ENCODE measurements around the gene LRRC32. TPM values are rescaled to one million over a fixed set of nuclear protein-coding genes. Genes with fewer than 3 reads are reported as not detected.
"Not testable (repeated sequence)": the region's sequence is repeated elsewhere in the genome, so short reads cannot be mapped to it uniquely, and the experiment has no call there.

LRRC32 gene
- total RNA-seq, 1 experiment from 2014 or later, result not detected

- CTCF ChIA-PET, result no interaction called here
Observed at GRCh38 chr11:76609736-76610370, 60.7 kb downstream of the LRRC32 start.

DNA sequence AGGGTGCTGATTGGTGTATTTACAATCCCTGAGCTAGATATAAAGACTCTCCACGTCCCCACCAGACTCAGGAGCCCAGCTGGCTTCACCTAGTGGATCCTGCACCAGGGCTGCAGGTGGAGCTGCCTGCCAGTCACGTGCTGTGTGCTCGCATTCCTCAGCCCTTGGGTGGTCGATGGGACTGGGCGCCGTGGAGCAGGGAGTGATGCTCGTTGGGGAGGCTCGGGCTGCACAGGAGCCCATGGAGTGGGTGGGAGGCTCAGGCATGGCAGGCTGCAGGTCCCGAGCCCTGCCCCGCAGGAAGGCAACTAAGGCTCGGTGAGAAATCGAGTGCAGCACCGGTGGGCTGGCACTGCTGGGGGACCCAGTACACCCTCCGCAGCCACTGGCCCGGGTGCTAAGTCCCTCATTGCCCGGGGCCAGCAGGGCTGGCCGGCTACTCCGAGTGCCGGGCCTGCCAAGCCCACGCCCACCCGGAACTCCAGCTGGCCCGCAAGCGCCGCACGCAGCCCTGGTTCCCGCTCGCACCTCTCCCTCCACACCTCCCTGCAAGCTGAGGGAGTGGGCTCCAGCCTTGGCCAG, 61.6 kb downstream of the LRRC32 start:
- DNase-seq; H3K4me1 ChIP-seq (ENCODE audit: insufficient read depth, low read length); H4K20me1 ChIP-seq (ENCODE audit: low read length); H3K9ac ChIP-seq (ENCODE audit: low read length); H3K4me2 ChIP-seq (ENCODE audit: low read length); H3F3A ChIP-seq (ENCODE audit: low read length, unreplicated experiment); H3K4me3 ChIP-seq (ENCODE audit: low read length); POLR2A ChIA-PET (ENCODE audit: unreplicated experiment); H2AFZ ChIP-seq (ENCODE audit: low read length); H3K27me3 ChIP-seq (ENCODE audit: low read length); CTCF ChIA-PET; H3K9me2 ChIP-seq (replicated peaks; ENCODE audit: low read length); H3K27ac ChIP-seq (ENCODE audit: low read length); H3K9me3 ChIP-seq (ENCODE audit: low read length); intact Hi-C loops (cut with micrococcal nuclease); BruUV-seq (replicated peaks); H3K79me2 ChIP-seq (ENCODE audit: low read length); ATAC-seq; H3K36me3 ChIP-seq (ENCODE audit: low read depth, low read length): not testable (repeated sequence)

More at GRCh38 chr11:76609736-76610370, 60.7 kb downstream of the LRRC32 start:
- no TSS peak for BruUV-seq (replicated peaks)
- intact Hi-C loops (cut with micrococcal nuclease), result no loop called here
- Histone ChIP-seq H4K20me1 (ENCODE audit: low read length) (no peaks in the 10 kb centered on the region), H3K9me3 (ENCODE audit: low read length) (no peaks in the 10 kb centered on the region), H3K27ac (ENCODE audit: low read length) (no peak overlapping the region), H3K79me2 (ENCODE audit: low read length) (no peaks in the 10 kb centered on the region), H3K9ac (ENCODE audit: low read length) (no peak overlapping the region), H3K4me2 (ENCODE audit: low read length) (no peak overlapping the region), H3K4me1 (ENCODE audit: insufficient read depth, low read length) (no peaks in the 10 kb centered on the region), H3F3A (ENCODE audit: low read length, unreplicated experiment) (no peaks in the 10 kb centered on the region), H3K4me3 (ENCODE audit: low read length) (no peak overlapping the region), H3K36me3 (ENCODE audit: low read depth, low read length) (no peaks in the 10 kb centered on the region), H2AFZ (ENCODE audit: low read length) (no peak overlapping the region), H3K9me2 (replicated peaks; ENCODE audit: low read length) (no peaks in the 10 kb centered on the region), H3K27me3 (ENCODE audit: low read length) (no peaks in the 10 kb centered on the region)
- TF ChIP-seq EZH2phosphoT487 (IDR thresholded peaks at IDR 0.05; ENCODE audit: borderline replicate concordance, low read length), result no peak
- TF ChIP-seq EZH2 (IDR thresholded peaks at IDR 0.05; ENCODE audit: low read length, unreplicated experiment), result no peak
- TF ChIP-seq, protein P1, sequence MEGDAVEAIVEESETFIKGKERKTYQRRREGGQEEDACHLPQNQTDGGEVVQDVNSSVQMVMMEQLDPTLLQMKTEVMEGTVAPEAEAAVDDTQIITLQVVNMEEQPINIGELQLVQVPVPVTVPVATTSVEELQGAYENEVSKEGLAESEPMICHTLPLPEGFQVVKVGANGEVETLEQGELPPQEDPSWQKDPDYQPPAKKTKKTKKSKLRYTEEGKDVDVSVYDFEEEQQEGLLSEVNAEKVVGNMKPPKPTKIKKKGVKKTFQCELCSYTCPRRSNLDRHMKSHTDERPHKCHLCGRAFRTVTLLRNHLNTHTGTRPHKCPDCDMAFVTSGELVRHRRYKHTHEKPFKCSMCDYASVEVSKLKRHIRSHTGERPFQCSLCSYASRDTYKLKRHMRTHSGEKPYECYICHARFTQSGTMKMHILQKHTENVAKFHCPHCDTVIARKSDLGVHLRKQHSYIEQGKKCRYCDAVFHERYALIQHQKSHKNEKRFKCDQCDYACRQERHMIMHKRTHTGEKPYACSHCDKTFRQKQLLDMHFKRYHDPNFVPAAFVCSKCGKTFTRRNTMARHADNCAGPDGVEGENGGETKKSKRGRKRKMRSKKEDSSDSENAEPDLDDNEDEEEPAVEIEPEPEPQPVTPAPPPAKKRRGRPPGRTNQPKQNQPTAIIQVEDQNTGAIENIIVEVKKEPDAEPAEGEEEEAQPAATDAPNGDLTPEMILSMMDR (conservative IDR thresholded peaks at IDR 0.05; ENCODE audit: low read depth, low read length), result no peak
- DNase-seq, result no peak
- no peak for ATAC-seq
- POLR2A ChIA-PET (ENCODE audit: unreplicated experiment), result no interaction called here

DNA sequence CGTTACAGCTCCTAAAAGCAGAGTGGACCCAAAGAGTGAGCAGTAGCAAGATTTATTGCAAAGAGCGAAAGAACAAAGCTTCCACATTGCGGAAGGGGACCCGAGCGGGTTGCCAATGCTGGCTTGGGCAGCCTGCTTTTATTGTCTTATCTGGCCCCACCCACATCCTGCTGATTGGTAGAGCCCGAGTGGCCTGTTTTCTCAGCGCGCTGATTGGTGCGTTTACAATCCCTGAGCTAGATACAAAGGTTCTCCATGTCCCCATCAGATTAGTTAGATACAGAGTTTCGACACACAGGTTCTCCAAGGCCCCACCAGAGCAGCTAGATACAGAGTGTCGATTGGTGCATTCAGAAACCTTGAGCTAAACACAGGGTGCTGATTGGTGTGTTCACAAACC, 62.3 kb downstream of the LRRC32 start:
- ATAC-seq; H3K27ac ChIP-seq (ENCODE audit: low read length); H3K4me2 ChIP-seq (ENCODE audit: low read length); H3K27me3 ChIP-seq (ENCODE audit: low read length); H3K4me1 ChIP-seq (ENCODE audit: insufficient read depth, low read length); H3K9me2 ChIP-seq (replicated peaks; ENCODE audit: low read length); H4K20me1 ChIP-seq (ENCODE audit: low read length); H3K79me2 ChIP-seq (ENCODE audit: low read length); POLR2A ChIA-PET (ENCODE audit: unreplicated experiment); H3F3A ChIP-seq (ENCODE audit: low read length, unreplicated experiment); intact Hi-C loops (cut with micrococcal nuclease); H2AFZ ChIP-seq (ENCODE audit: low read length); H3K9ac ChIP-seq (ENCODE audit: low read length); H3K36me3 ChIP-seq (ENCODE audit: low read depth, low read length); CTCF ChIA-PET; H3K9me3 ChIP-seq (ENCODE audit: low read length); DNase-seq; BruUV-seq (replicated peaks); H3K4me3 ChIP-seq (ENCODE audit: low read length): not testable (repeated sequence)

Other genes starting within 250 kb of the LRRC32 start
- 33.0 and 51.1 TPM in 2 replicates for gene EMSY, start 225.7 kb downstream of the LRRC32 start, total RNA-seq (2014; rRNA removed)
- 32.1 and 39.2 TPM in 2 replicates for gene TSKU, start 112.6 kb upstream of the LRRC32 start, total RNA-seq (2014; rRNA removed)
- gene ACER3, start 190.2 kb upstream of the LRRC32 start, total RNA-seq (2014; rRNA removed), result 17.3 and 18.5 TPM in 2 replicates

Data from PC-3 (cell line).